Psoas muscle (tissue), 8 donors: Measurements from ENCODE around the gene SUPT16H. TPM values are rescaled to one million over a fixed set of nuclear protein-coding genes. Genes with fewer than 3 reads are reported as not detected.
A peak's percentile ranks its signal among the peaks of the same experiment; 100 is the strongest.

Experiments used
- ATAC-seq, 4 donors: fragments of 200-7000 bp; cut with Tn5 transposase; one replicate each; pipeline ENCODE4 v1.9.1; 2020; ENCODE audit warnings: moderate library complexity in 3 of 4, mild to moderate bottlenecking in 2 of 4
- DNase-seq, 2 donors: peaks; one replicate each; pipeline ENCODE4 v3.0.0-alpha.2; 2020
- H3K27ac ChIP-seq: fragments of 200-600 bp; one replicate; pipeline ENCODE4 v1.8.0; 2022
- H3K27me3 ChIP-seq, 3 donors: fragments of 200-600 bp in 1 of 3; one replicate each; pipeline versions ENCODE4 v1.6.1 to v1.8.0; 2013 to 2022; ENCODE audit warnings: low read length in 2 of 3, mild to moderate bottlenecking in 2 of 3, moderate library complexity in 1 of 3; ENCODE audit not compliant: insufficient read depth in 3 of 3
- H3K36me3 ChIP-seq, 2 donors: fragments of 200-600 bp in 1 of 2; one replicate each; pipeline versions ENCODE4 v1.6.1 to v1.8.0; 2013 to 2022; ENCODE audit warnings: low read depth in 1 of 2, mild to moderate bottlenecking in 1 of 2, moderate library complexity in 1 of 2; ENCODE audit not compliant: insufficient read depth in 1 of 2
- H3K4me1 ChIP-seq: fragments of 200-600 bp; one replicate; pipeline ENCODE4 v1.8.0; 2022
- H3K4me3 ChIP-seq: fragments of 200-600 bp; one replicate; pipeline ENCODE4 v1.8.0; 2022; ENCODE audit warnings: mild to moderate bottlenecking
- H3K9me3 ChIP-seq: fragments of 200-600 bp; one replicate; pipeline ENCODE4 v1.8.0; 2022
- WGBS, 3 donors: extraction: QIAGEN DNeasy Blood & Tissue Kit; methylation state at CpG; one replicate each; pipeline versions ENCODE4 v1.1.6 to v1.1.7; 2013; 5-methylcytosine and 5-hydroxymethylcytosine counted together
- intact Hi-C, 2 donors: fragments of 100-400 bp; cut with DNase I; formaldehyde crosslinking; loops; one replicate each; pipeline versions ENCODE4 v1.11.0 to v1.14.2; 2022
- polyA plus RNA-seq, 3 donors: library from polyadenylated mRNA; stranded (reverse); fragments of 200-250 nt; gene quantifications; one replicate each; pipeline ENCODE4 v1.2.3, GENCODE V29; 2013
- total RNA-seq, 4 donors: library from RNA; stranded (reverse); fragmentation: NEBNext Ultra II Directional in 2 of 4; extraction: Animal tissue kit (Norgen Biotek cat#: 25700) in 2 of 4; gene quantifications; one replicate each; pipeline versions ENCODE4 v1.2.1 to v1.2.4, GENCODE V29; 2021 to 2023
- TF ChIP-seq, protein P1 (sequence below): fragments of 200-600 bp; IDR thresholded peaks from one replicate; pipeline ENCODE4 v1.8.0; 2022; ENCODE audit warnings: antibody characterized with exemption
- donor health status: healthy with polysubstance abuse.
- donor health status: DM: no; HTN: no; CAD: no; lungs with moderate emphysema.
- donor health status: Bipolar disorder and iron deficiency.
- donor health status: healthy.
- donor health status: DM: yes; HTN: yes; CAD: no.
- donor health status: DM: no; HTN: no; CAD: no.
- donor health status: DM: no; HTN: no; CAD: no.
- donor health status: DM: yes; HTN: yes; CAD: no.

SUPT16H gene
- total and polyA plus RNA-seq, 7 donors: 23.6 to 42.0 (median 28.4) TPM

- intact Hi-C loops: no loop called here
- ATAC-seq: no peak
- peaks cover 0 to 16% (median 3%) of the 10 kb centered on the region in 3 donors for H3K27me3 ChIP-seq
Observed at GRCh38 chr14:21309956-21310355, 73.9 kb downstream of the SUPT16H start.

GRCh38 chr14:21309238-21309636 is 74.6 kb downstream of the SUPT16H start:
- no peak for DNase-seq
- Histone ChIP-seq H3K9me3 (no peaks in the 10 kb centered on the region), H3K4me3 (peak overlapping the region; percentile 53), H3K27ac (no peak overlapping the region), H3K27me3 (peaks cover 0 to 16% (median 3%) of the 10 kb centered on the region in 3 donors), H3K36me3 (no peaks in the 10 kb centered on the region), H3K4me1 (no peaks in the 10 kb centered on the region)
- TF ChIP-seq, protein P1, sequence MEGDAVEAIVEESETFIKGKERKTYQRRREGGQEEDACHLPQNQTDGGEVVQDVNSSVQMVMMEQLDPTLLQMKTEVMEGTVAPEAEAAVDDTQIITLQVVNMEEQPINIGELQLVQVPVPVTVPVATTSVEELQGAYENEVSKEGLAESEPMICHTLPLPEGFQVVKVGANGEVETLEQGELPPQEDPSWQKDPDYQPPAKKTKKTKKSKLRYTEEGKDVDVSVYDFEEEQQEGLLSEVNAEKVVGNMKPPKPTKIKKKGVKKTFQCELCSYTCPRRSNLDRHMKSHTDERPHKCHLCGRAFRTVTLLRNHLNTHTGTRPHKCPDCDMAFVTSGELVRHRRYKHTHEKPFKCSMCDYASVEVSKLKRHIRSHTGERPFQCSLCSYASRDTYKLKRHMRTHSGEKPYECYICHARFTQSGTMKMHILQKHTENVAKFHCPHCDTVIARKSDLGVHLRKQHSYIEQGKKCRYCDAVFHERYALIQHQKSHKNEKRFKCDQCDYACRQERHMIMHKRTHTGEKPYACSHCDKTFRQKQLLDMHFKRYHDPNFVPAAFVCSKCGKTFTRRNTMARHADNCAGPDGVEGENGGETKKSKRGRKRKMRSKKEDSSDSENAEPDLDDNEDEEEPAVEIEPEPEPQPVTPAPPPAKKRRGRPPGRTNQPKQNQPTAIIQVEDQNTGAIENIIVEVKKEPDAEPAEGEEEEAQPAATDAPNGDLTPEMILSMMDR: no peak
- 74 to 76% (median 75%) methylated on average over 8 of the region's 8 CpGs for WGBS, 3 donors
- intact Hi-C loops: no loop called here
- ATAC-seq: peak in 1 of 4 donors; percentile 17

More at GRCh38 chr14:21309956-21310355, 73.9 kb downstream of the SUPT16H start:
- TF ChIP-seq, protein P1: no peak
- Histone ChIP-seq H3K4me3 (no peak overlapping the region), H3K27ac (no peak overlapping the region), H3K4me1 (no peaks in the 10 kb centered on the region), H3K36me3 (no peaks in the 10 kb centered on the region), H3K9me3 (no peaks in the 10 kb centered on the region)
- no peak for DNase-seq
- WGBS, 3 donors: 93 to 100% (median 98%) methylated on average over 1 to 3 of the region's 3 CpGs

DNA sequence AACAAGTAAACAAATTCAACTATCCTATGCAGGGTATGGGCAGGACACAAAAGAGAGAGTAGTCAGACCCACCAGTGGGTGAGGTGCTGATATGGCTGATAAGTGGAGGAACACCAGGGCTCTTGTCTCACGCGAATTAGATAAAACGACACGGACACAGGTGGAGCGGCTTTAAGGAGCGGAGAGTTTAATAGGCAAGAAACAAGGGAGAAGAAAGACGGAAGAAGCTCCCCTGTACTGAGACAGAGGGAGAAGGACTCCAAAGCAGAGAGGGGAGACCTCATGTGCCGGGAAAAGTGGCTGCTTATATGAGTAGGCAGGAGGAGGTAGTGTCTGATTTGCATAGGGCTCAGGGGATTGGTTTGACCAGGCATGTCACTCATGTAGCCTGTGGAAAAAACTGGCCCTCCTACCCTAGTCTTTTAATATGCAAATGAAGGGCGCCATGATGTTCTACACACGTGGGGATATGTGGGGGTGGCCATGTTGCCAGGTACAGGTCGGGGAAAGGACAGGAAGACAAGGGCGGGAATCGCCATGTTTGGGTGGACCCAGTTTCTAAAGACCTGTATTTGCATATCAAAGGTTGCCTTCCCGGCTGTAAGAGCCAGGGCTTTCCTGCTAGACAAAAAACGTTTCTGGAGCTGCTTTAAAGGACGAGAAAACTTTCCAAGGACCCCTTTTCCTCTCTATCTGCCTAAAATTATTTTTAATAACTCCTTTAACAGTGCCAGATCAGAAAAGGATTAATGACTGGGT is 75.2 kb downstream of the SUPT16H start:
- TF ChIP-seq, protein P1: no peak
- peak overlapping the region; percentile 52 for H3K27ac ChIP-seq
- DNase-seq: peak; percentile 37 to 58
- H3K4me3 ChIP-seq: peak overlapping the region; percentile 53
- intact Hi-C loops: no loop called here
- no peaks in the 10 kb centered on the region for H3K4me1 ChIP-seq
- H3K9me3 ChIP-seq: no peaks in the 10 kb centered on the region
- WGBS, 3 donors: 3 to 9% (median 6%) methylated on average over 16 of the region's 16 CpGs
- H3K36me3 ChIP-seq: no peaks in the 10 kb centered on the region
- peaks cover 0 to 18% (median 3%) of the 10 kb centered on the region in 3 donors for H3K27me3 ChIP-seq
- peak; percentile 77 to 88 (median 84) for ATAC-seq

DNA sequence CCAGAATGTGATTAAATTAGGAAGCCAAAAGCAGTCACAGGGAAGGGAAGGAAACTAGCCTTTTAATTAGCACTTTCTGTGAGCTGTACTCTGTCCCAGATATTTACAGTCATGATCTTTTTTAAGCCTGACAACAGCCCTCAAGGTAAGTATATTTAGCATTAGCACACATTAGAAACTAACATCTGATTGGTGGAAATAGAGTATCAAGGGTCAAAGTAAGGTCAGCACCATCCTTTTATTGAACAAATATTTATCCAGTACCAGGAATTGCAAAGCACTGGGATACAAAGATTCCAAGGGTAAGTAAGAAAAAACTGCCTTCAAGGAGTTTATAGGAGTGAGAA is 75.7 kb downstream of the SUPT16H start:
- Histone ChIP-seq H3K27ac (no peak overlapping the region), H3K4me3 (peak overlapping the region; percentile 53), H3K27me3 (peaks cover 0 to 19% (median 3%) of the 10 kb centered on the region in 3 donors), H3K9me3 (no peaks in the 10 kb centered on the region), H3K4me1 (no peaks in the 10 kb centered on the region), H3K36me3 (no peaks in the 10 kb centered on the region)
- ATAC-seq (peak; percentile 46 to 84 (median 70)), DNase-seq (no peak)
- TF ChIP-seq, protein P1: no peak
- intact Hi-C loops: no loop called here
